ENCODE data around the gene OCA2. TPM values are rescaled to one million over a fixed set of nuclear protein-coding genes. Genes with fewer than 3 reads are reported as not detected.

OCA2 gene
- total RNA-seq, 1 experiment from 2014 or later, result 0.31 TPM

- no peak overlapping the region for H3K18ac ChIP-seq (ENCODE audit: insufficient read length, low read depth, low read length)
- no peak overlapping the region for H2BK15ac ChIP-seq (ENCODE audit: low read depth, low read length)
- WGBS (ENCODE audit: extremely low coverage, insufficient read length, low lambda C conversion rate), result no CpG with 5 or more reads among the region's 4 CpGs
- no peak overlapping the region for H3K27ac Mint-ChIP-seq
- TF ChIP-seq CTCF (conservative IDR thresholded peaks at IDR 0.05), result no peak
- no peaks in the 10 kb centered on the region for H3K79me1 ChIP-seq (ENCODE audit: insufficient read depth, low read depth, low read length, poor library complexity, severe bottlenecking)
- no peak overlapping the region for H3K4me3 Mint-ChIP-seq
- H4K8ac ChIP-seq (replicated peaks; ENCODE audit: insufficient read length, low read depth, low read length), result no peak overlapping the region
- H3K27me3 Mint-ChIP-seq (ENCODE audit: low read depth), result no peaks in the 10 kb centered on the region
- no peak overlapping the region for H3K56ac ChIP-seq (ENCODE audit: insufficient read length, low read depth, low read length)
- no peak overlapping the region for H3K14ac ChIP-seq (ENCODE audit: insufficient read depth, low read length)
- no peak overlapping the region for H3K9ac ChIP-seq (ENCODE audit: extremely low read depth, insufficient read length, low read length)
- H3K4me1 ChIP-seq (ENCODE audit: insufficient read depth, low read length), result 0 out of 2 replicates have a peak, but pooled peaks cover 2% of the 10 kb centered on the region
- no peaks in the 10 kb centered on the region for H4K20me1 ChIP-seq (ENCODE audit: control insufficient read depth, insufficient read depth, insufficient read length)
- no peak for DNase-seq
- no peak overlapping the region for H3K27ac ChIP-seq (ENCODE audit: insufficient read length, low read depth, low read length)
- no peaks in the 10 kb centered on the region for H3K4me1 Mint-ChIP-seq
- no peaks in the 10 kb centered on the region for H3K23me2 ChIP-seq (ENCODE audit: insufficient read length, low read depth, low read length, poor library complexity, severe bottlenecking)
- H2AK5ac ChIP-seq (ENCODE audit: insufficient read length, low read length), result no peak overlapping the region
- H2BK5ac ChIP-seq (ENCODE audit: insufficient read length, low read length), result no peak overlapping the region
- H3T11ph ChIP-seq (ENCODE audit: low read length), result no peak overlapping the region
- no peaks in the 10 kb centered on the region for H3K79me2 ChIP-seq (ENCODE audit: insufficient read depth, low read length)
- H4K91ac ChIP-seq (ENCODE audit: insufficient read length, low read depth, low read length), result no peak overlapping the region
- peaks cover 7 to 14% of the 10 kb centered on the region in 2 experiments; a peak in 4 of 5 replicates for H3K9me3 Mint-ChIP-seq
- no peak overlapping the region for H4K5ac ChIP-seq (ENCODE audit: insufficient read length, low read depth, low read length)
- H3K4me2 ChIP-seq (ENCODE audit: insufficient read depth, insufficient read length, low read length), result no peak overlapping the region
- H3K9me3 ChIP-seq (ENCODE audit: control insufficient read depth, low read depth, low read length), result no peaks in the 10 kb centered on the region
- H2BK12ac ChIP-seq (ENCODE audit: insufficient read length, low read depth, low read length), result no peak overlapping the region
- no peak overlapping the region for H2AFZ ChIP-seq (ENCODE audit: low read length)
- no peak overlapping the region for H2BK120ac ChIP-seq (ENCODE audit: low read depth, low read length, poor library complexity, severe bottlenecking)
- H3K36me3 Mint-ChIP-seq (ENCODE audit: insufficient read depth in 1 of 3, low read depth in 3 of 3), result peaks cover 0 to 5% (median 0%) of the 10 kb centered on the region in 3 experiments; a peak in 5 of 7 replicates
- H3K4ac ChIP-seq (ENCODE audit: low read depth, low read length), result no peak overlapping the region
- H2BK20ac ChIP-seq (ENCODE audit: low read depth, low read length, poor library complexity, severe bottlenecking), result no peak overlapping the region
- no peak overlapping the region for H3K23ac ChIP-seq (ENCODE audit: insufficient read length, low read depth, low read length)
- H3K27me3 ChIP-seq (ENCODE audit: insufficient read depth, low read length), result no peaks in the 10 kb centered on the region
Observed at GRCh38 chr15:27820722-27821121, 278.4 kb downstream of the OCA2 start.

Measured in H9 (cell line).